Natural killer cell (primary cell): ENCODE results near the gene CHCHD4. TPM values are rescaled to one million over a fixed set of nuclear protein-coding genes. Genes with fewer than 3 reads are reported as not detected.

Experiments used
- ATAC-seq, 3 donors: fragments of 150-1000 bp in 2 of 3; fragments of 200-7000 bp in 1 of 3; cut with Tn5 transposase; 1 replicate in 1 of 3; 2 replicates in 2 of 3; pipeline ENCODE4 v1.10.0; 2021; ENCODE audit warnings: mild to moderate bottlenecking in 2 of 3, moderate library complexity in 2 of 3
- DNase-seq, 2 donors: peaks; one replicate each; pipeline versions ENCODE4 v3.0.0 to v3.0.0-alpha.2; 2013 to 2021; ENCODE audit warnings: mixed read lengths in 1 of 2
- H3K27ac ChIP-seq: one replicate; pipeline ENCODE4 v1.5.1; 2013; ENCODE audit warnings: mild to moderate bottlenecking, low read length
- H3K27me3 ChIP-seq: one replicate; pipeline ENCODE4 v1.6.1; 2013; ENCODE audit warnings: low read length; ENCODE audit not compliant: control insufficient read depth, insufficient read depth
- H3K36me3 ChIP-seq: one replicate; pipeline ENCODE4 v1.6.1; 2013; ENCODE audit warnings: low read length; ENCODE audit not compliant: control insufficient read depth, insufficient read depth
- H3K4me1 ChIP-seq: one replicate; pipeline ENCODE4 v1.6.1; 2013; ENCODE audit warnings: low read length; ENCODE audit not compliant: control insufficient read depth, insufficient read depth
- H3K4me3 ChIP-seq: one replicate; pipeline ENCODE4 v1.5.1; 2013; ENCODE audit warnings: low read length
- H3K9me3 ChIP-seq: one replicate; pipeline ENCODE4 v1.6.1; 2013; ENCODE audit warnings: low read length; ENCODE audit not compliant: control insufficient read depth, insufficient read depth
- H3K27ac Mint-ChIP-seq, 2 donors: one replicate each; pipeline ENCODE4 v1.8.0; 2022; ENCODE audit warnings: mild to moderate bottlenecking in 2 of 2, mixed read lengths in 2 of 2, moderate library complexity in 1 of 2
- H3K27me3 Mint-ChIP-seq, 2 donors: one replicate each; pipeline ENCODE4 v1.8.0; 2022; ENCODE audit warnings: low read depth in 2 of 2, mixed read lengths in 2 of 2
- H3K36me3 Mint-ChIP-seq: one replicate; pipeline ENCODE4 v1.8.0; 2022; ENCODE audit warnings: mixed read lengths
- H3K4me1 Mint-ChIP-seq, 2 donors: one replicate each; pipeline ENCODE4 v1.8.0; 2022; ENCODE audit warnings: mixed read lengths in 2 of 2
- H3K4me3 Mint-ChIP-seq: one replicate; pipeline ENCODE4 v1.8.0; 2022; ENCODE audit warnings: mild to moderate bottlenecking, moderate library complexity, mixed read lengths
- H3K9me3 Mint-ChIP-seq, 2 donors: one replicate each; pipeline ENCODE4 v1.8.0; 2022; ENCODE audit warnings: mixed read lengths in 2 of 2
- CTCF ChIP-seq: fragments of 200-600 bp; IDR thresholded peaks from one replicate; pipeline ENCODE4 v1.8.0; 2022; ENCODE audit warnings: antibody characterized with exemption
- WGBS: methylation state at CpG from one replicate; pipeline ENCODE4 v1.1.7; 2013; ENCODE audit warnings: missing lambda C conversion rate; ENCODE audit not compliant: insufficient coverage; 5-methylcytosine and 5-hydroxymethylcytosine counted together
- intact Hi-C: fragments of 100-400 bp; cut with micrococcal nuclease; formaldehyde crosslinking; loops from one replicate; pipeline ENCODE4 v1.14.2; 2022
- total RNA-seq, 4 donors: library from RNA; stranded (reverse); fragments of 120-200 nt in 1 of 4; gene quantifications; one replicate each; pipeline versions ENCODE4 v1.2.3 to v1.2.4, GENCODE V29; 2013 to 2022

The CHCHD4 gene
- total RNA-seq, 3 donors from 2014 or later (not counting 1 experiment from before 2014, with no cell fraction given), result 2.1 to 4.3 (median 3.4) TPM

GRCh38 chr3:14147066-14147435 is 22.4 kb upstream of the CHCHD4 start:
- peaks cover 31 to 41% of the 10 kb centered on the region in 2 donors for H3K4me1 Mint-ChIP-seq
- no peak for TF ChIP-seq CTCF
- Histone ChIP-seq H3K4me3 (no peak overlapping the region), H3K36me3 (peaks cover 40% of the 10 kb centered on the region), H3K27ac (no peak overlapping the region), H3K9me3 (no peaks in the 10 kb centered on the region), H3K27me3 (no peaks in the 10 kb centered on the region), H3K4me1 (peaks cover 35% of the 10 kb centered on the region)
- H3K9me3 Mint-ChIP-seq, result no peaks in the 10 kb centered on the region
- H3K27ac Mint-ChIP-seq, result peak overlapping the region; percentile 95 to 100
- peak overlapping the region; percentile 57 for H3K4me3 Mint-ChIP-seq
- H3K36me3 Mint-ChIP-seq, result no peaks in the 10 kb centered on the region
- intact Hi-C loops, result loop anchor here (10.0 kb wide), 1 partner anchor 1648 kb away; the partner anchor contains the start of gene ANKRD28
- WGBS, result 91% methylated on average over 5 of the region's 5 CpGs
- DNase-seq, result no peak
- no peak for ATAC-seq
- no peaks in the 10 kb centered on the region for H3K27me3 Mint-ChIP-seq

GRCh38 chr3:14146381-14147065 is 21.9 kb upstream of the CHCHD4 start:
- no peaks in the 10 kb centered on the region for H3K27me3 Mint-ChIP-seq
- ATAC-seq (no peak), DNase-seq (no peak)
- H3K36me3 Mint-ChIP-seq, result no peaks in the 10 kb centered on the region
- no peak for TF ChIP-seq CTCF
- H3K36me3 ChIP-seq, result peaks cover 36% of the 10 kb centered on the region
- no peaks in the 10 kb centered on the region for H3K27me3 ChIP-seq
- H3K27ac ChIP-seq, result peak overlapping the region; percentile 97
- H3K27ac Mint-ChIP-seq, result peak overlapping the region; percentile 95 to 100
- H3K4me3 Mint-ChIP-seq, result no peak overlapping the region
- no peaks in the 10 kb centered on the region for H3K9me3 ChIP-seq
- 97% methylated on average over 10 of the region's 10 CpGs for WGBS
- H3K9me3 Mint-ChIP-seq, result no peaks in the 10 kb centered on the region
- intact Hi-C loops, result loop anchor here (10.0 kb wide), 1 partner anchor 1648 kb away; the partner anchor contains the start of gene ANKRD28
- peaks cover 40% of the 10 kb centered on the region for H3K4me1 ChIP-seq
- H3K4me1 Mint-ChIP-seq, result peaks cover 36 to 47% of the 10 kb centered on the region in 2 donors
- H3K4me3 ChIP-seq, result no peak overlapping the region

GRCh38 chr3:14145670-14146380 is 21.2 kb upstream of the CHCHD4 start:
- Histone ChIP-seq H3K36me3 (peaks cover 33% of the 10 kb centered on the region), H3K9me3 (no peaks in the 10 kb centered on the region), H3K4me3 (no peak overlapping the region), H3K27me3 (no peaks in the 10 kb centered on the region), H3K27ac (peak overlapping the region; percentile 97), H3K4me1 (peaks cover 47% of the 10 kb centered on the region)
- peaks cover 42 to 52% of the 10 kb centered on the region in 2 donors for H3K4me1 Mint-ChIP-seq
- H3K27me3 Mint-ChIP-seq, result no peaks in the 10 kb centered on the region
- peak overlapping the region; percentile 95 to 100 for H3K27ac Mint-ChIP-seq
- peak overlapping the region; percentile 31 for H3K4me3 Mint-ChIP-seq
- H3K9me3 Mint-ChIP-seq, result no peaks in the 10 kb centered on the region
- no peaks in the 10 kb centered on the region for H3K36me3 Mint-ChIP-seq
- 91% methylated on average over 10 of the region's 10 CpGs for WGBS
- DNase-seq, result peak in 1 of 2 donors; percentile 29
- intact Hi-C loops, result loop anchor here (2.0 to 10.0 kb wide), 3 partner anchors 249 to 1649 kb away; partner anchors contain the start of genes ANKRD28 and RBSN
- ATAC-seq, result no peak
- no peak for TF ChIP-seq CTCF
